Fibroblast of the aortic adventitia (primary cell): ENCODE data around the gene CELF1. TPM values are rescaled to one million over a fixed set of nuclear protein-coding genes. Genes with fewer than 3 reads are reported as not detected.
"Not testable (repeated sequence)": the region's sequence is repeated elsewhere in the genome, so short reads cannot be mapped to it uniquely, and the experiment has no call there.

Experiments used
- DNase-seq: peaks from one replicate; pipeline ENCODE4 v3.0.0-alpha.2; 2010; ENCODE audit warnings: low read depth
- H3K4me3 ChIP-seq: 2 replicates; pipeline ENCODE4 v1.5.1; 2011; ENCODE audit warnings: low read depth, mild to moderate bottlenecking, control low read depth, low read length, moderate library complexity
- total RNA-seq: library from RNA; depleted of rRNA; stranded (reverse); fragments of >200 nt; gene quantifications from 2 replicates; pipeline ENCODE4 v1.2.3, GENCODE V29; 2012; ENCODE audit warnings: low replicate concordance
- TF ChIP-seq, protein P1 (sequence below): IDR thresholded peaks from 2 replicates; pipeline ENCODE4 v1.5.1; 2011; ENCODE audit warnings: mild to moderate bottlenecking, low read length, control low read depth, inconsistent platforms; ENCODE audit not compliant: insufficient read depth

Gene CELF1
- total RNA-seq, 1 donor: 103 TPM

DNA sequence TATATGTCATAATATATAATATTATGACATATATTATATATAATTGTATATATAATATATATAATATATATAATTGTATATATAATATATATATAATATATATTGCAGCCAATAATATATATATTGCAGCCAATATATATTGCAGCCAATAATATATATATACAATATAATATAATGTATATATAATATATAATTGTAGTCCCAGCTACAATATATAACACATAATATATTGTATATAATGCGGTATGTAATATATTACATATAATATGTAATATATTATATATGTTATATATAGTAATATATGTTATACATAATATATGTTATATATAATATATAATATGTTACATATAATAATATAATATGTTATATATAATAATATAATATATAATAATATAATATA, 5.8 kb upstream of the CELF1 start:
- no peak overlapping the region for H3K4me3 ChIP-seq
- DNase-seq: no peak
- TF ChIP-seq, protein P1, sequence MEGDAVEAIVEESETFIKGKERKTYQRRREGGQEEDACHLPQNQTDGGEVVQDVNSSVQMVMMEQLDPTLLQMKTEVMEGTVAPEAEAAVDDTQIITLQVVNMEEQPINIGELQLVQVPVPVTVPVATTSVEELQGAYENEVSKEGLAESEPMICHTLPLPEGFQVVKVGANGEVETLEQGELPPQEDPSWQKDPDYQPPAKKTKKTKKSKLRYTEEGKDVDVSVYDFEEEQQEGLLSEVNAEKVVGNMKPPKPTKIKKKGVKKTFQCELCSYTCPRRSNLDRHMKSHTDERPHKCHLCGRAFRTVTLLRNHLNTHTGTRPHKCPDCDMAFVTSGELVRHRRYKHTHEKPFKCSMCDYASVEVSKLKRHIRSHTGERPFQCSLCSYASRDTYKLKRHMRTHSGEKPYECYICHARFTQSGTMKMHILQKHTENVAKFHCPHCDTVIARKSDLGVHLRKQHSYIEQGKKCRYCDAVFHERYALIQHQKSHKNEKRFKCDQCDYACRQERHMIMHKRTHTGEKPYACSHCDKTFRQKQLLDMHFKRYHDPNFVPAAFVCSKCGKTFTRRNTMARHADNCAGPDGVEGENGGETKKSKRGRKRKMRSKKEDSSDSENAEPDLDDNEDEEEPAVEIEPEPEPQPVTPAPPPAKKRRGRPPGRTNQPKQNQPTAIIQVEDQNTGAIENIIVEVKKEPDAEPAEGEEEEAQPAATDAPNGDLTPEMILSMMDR: no peak

DNA sequence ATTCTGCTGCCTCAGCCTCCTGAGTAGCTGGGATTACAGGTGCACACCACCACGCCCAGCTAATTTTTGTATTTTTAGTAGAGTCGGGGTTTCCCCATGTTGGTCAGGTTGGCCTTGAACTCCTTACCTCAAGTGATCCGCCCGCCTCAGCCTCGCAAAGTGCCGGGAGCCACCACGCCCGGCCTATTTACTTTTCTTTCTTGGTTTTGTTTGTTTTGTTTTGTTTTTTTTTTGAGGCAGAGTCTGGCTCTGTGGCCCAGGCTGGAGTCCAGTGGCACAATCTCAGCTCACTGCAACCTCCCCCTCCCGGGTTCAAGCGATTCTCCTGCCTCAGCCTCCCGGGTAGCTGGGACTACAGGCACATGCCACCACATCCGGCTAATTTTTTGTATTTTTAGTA, 4.1 kb upstream of the CELF1 start:
- H3K4me3 ChIP-seq, DNase-seq: not testable (repeated sequence)

DNA sequence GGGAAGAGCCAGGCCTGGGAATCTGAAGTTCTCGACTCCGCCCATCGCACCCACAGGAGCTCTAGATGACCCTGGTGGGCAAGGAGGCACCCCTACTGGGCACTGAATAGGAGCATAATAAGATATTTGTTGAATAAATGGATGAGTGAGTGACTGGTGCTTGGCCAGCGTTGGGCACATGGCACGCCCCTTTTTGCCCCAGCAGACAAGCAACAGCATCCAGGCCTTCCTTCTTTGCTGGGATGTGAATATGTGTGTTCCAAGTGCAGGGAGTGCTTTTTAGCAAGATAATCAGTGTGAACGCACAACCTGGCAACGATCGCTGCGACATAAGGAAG, 443 bp upstream of the CELF1 start:
- peak overlapping the region; percentile 66 for H3K4me3 ChIP-seq

DNA sequence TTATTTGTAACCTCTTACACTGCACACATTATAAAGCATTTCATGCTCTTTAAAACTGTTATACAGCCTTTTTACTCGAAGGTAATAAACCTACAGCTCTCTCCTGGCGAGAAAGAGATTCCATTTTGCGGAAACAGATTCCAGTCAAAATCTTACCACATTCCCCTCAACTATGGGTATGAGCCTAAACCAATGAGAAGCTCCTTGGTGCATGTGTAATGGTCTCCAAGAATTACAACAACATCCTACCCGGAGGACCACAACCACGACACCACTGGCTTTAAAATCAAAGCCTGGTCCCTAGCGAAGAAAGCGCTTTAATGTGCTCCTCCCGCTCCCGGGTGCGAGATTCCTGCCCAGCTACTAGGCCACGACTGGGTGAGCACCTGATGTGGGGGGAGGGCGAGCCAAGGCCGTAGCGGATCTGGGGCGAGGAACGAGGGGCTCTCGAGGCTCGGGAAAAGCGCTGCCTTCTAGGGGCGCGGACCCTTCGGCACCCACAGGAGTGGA, 821 bp downstream of the CELF1 start:
- TF ChIP-seq, protein P1: no peak
- peak; percentile 60 for DNase-seq
- peak overlapping the region; percentile 99 for H3K4me3 ChIP-seq

More for the DNA sequence above, 443 bp upstream of the CELF1 start:
- TF ChIP-seq, protein P1: no peak
- peak; percentile 39 for DNase-seq

DNA sequence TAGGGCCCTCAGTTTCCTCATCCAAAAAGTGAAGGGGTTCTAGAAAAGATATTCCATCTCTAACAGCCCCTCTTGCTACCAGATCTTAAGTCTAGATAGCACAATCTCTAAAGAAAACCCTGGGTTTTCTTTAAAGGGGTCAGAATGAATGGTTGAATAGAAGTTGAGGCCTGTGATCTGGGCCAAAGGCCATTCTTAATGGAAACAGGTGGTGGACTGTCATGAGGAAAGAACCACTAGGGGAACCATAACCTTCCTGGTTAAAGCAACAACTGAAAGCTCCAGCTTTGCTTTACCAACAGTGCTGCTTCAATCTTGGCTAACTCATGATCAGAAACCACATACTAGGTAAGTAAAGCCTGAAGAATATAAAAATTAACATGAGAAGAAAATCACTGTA, 1.8 kb downstream of the CELF1 start:
- H3K4me3 ChIP-seq: peak overlapping the region; percentile 99
- TF ChIP-seq, protein P1: peak; percentile 51
- peak; percentile 50 for DNase-seq

DNA sequence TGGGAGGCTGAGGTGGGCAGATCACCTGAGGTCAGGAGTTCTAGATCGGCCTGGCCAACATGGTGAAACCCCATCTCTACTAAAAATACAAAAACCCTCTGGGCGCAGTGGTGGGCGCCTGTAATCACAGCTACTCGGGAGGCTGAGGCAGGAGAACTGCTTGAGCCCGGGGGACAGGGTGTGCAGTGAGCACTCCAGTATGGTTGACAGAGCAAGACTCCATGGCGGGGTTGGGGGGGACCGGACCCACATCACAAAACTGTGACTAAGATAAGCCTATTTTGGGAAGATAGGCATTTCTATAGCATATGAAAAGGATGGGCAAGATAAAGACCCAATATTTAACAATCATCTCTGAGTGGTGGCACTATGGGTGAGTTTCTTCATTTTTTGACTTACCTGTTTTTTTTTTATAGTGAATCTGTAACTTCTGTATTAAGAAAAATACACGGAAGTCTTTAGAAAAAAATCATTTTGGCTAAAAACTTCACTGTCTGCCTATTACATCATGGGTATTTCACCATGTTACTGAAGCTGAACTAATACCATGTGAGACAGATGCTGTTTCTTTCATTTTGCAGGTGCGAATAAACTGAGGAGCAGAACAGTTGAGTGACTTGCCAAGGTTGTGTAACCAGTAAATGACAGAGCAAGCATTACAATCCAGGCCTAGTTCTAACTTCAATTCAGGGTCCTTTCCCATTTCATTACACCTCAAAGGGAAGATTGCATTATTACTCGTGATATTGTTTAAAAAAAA, 2.5 kb downstream of the CELF1 start:
- H3K4me3 ChIP-seq: peak overlapping the region; percentile 99
- TF ChIP-seq, protein P1: no peak

DNA sequence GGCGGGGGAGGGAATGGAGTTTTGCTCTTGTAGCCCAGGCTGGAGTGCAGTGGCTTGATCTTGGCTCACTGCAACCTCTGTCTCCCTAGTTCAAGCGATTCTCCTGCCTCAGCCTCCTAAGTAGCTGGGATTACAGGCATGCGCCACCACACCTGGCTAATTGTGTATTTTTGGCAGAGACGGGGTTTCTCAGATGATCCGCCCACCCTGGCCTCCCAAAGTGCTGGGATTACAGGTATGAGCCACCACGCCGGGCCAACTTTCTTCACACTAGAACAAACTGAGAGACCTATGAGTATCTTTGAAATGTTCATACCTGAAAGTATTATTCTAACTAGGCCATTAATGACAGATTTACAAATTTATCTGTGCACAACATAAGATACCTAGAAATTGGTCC, 6.7 kb downstream of the CELF1 start:
- DNase-seq, H3K4me3 ChIP-seq: not testable (repeated sequence)

More for the DNA sequence above, 2.5 kb downstream of the CELF1 start:
- peak; percentile 46 for DNase-seq

DNA sequence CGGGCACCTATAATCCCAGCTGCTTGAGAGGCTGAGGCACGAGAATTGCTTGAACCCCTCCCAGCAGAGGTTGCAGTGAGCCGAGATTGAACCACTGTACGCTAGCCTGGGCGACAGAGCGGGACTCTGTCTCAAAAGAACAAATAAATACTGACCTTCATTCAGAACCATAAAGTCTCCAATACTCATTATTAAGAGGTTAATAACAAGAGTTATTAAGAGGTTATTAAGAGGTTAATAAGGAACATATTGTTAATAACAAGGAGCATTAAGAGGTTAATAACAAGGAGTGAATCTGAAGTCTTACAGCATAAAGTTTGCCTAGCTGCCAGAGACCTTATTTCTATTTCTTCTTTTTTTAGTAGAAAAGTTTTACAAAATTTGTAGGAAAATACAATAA, 7.6 kb downstream of the CELF1 start:
- TF ChIP-seq, protein P1: no peak
- H3K4me3 ChIP-seq: no peak overlapping the region
- DNase-seq: no peak
